Amniotic stem cell (primary cell): Measurements from ENCODE around the gene PDF.

ENCODE experiments used
- DNase-seq: peaks from one replicate; lab custom pipeline; 2025; lab: John Stamatoyannopoulos, UW

Gene PDF

GRCh38 chr16:69277413-69277812 is 53.0 kb downstream of the PDF start:
- DNase-seq: no peak
